Stimulated activated memory B cell treated with anti-CD40 and anti-IgM and Interleukin-4, amounts not matched to agents 10 μg/mL and 1 μg/mL and 100 μg/mL, for 72 hours (primary cell): Measurements from ENCODE around the gene TADA3.

ENCODE experiments used
- ATAC-seq: fragments of 150-1000 bp; cut with Tn5 transposase; 2 replicates; pipeline ENCODE4 v1.10.0; 2021
- H3K27ac Mint-ChIP-seq: one replicate; pipeline ENCODE4 v1.8.0; 2022; ENCODE audit warnings: mild to moderate bottlenecking, mixed read lengths
- H3K27me3 Mint-ChIP-seq: one replicate; pipeline ENCODE4 v1.8.0; 2022; ENCODE audit warnings: mixed read lengths
- H3K36me3 Mint-ChIP-seq: one replicate; pipeline ENCODE4 v1.8.0; 2022; ENCODE audit warnings: mixed read lengths
- H3K4me1 Mint-ChIP-seq: one replicate; pipeline ENCODE4 v1.8.0; 2022; ENCODE audit warnings: mixed read lengths
- H3K4me3 Mint-ChIP-seq: one replicate; pipeline ENCODE4 v1.8.0; 2022; ENCODE audit warnings: mild to moderate bottlenecking, moderate library complexity, mixed read lengths
- H3K9me3 Mint-ChIP-seq: one replicate; pipeline ENCODE4 v1.8.0; 2022; ENCODE audit warnings: mixed read lengths

The TADA3 gene

GRCh38 chr3:9743548-9743947, 48.7 kb downstream of the TADA3 start:
- Mint-ChIP-seq H3K4me1 (peaks cover 19% of the 10 kb centered on the region), H3K4me3 (no peak overlapping the region), H3K27me3 (no peaks in the 10 kb centered on the region), H3K36me3 (peaks cover 87% of the 10 kb centered on the region), H3K9me3 (no peaks in the 10 kb centered on the region), H3K27ac (no peak overlapping the region)
- no peak for ATAC-seq

GRCh38 chr3:9742560-9742959, 49.7 kb downstream of the TADA3 start:
- H3K27ac Mint-ChIP-seq = no peak overlapping the region
- H3K4me1 Mint-ChIP-seq = peaks cover 16% of the 10 kb centered on the region
- ATAC-seq = no peak
- H3K36me3 Mint-ChIP-seq = peaks cover 93% of the 10 kb centered on the region
- no peaks in the 10 kb centered on the region for H3K9me3 Mint-ChIP-seq
- H3K4me3 Mint-ChIP-seq = no peak overlapping the region
- H3K27me3 Mint-ChIP-seq = no peaks in the 10 kb centered on the region

GRCh38 chr3:9739181-9739580, 53.1 kb downstream of the TADA3 start:
- Mint-ChIP-seq H3K4me3 (no peak overlapping the region), H3K27ac (no peak overlapping the region), H3K4me1 (peaks cover 17% of the 10 kb centered on the region), H3K9me3 (no peaks in the 10 kb centered on the region), H3K36me3 (peaks cover 70% of the 10 kb centered on the region), H3K27me3 (no peaks in the 10 kb centered on the region)
- no peak for ATAC-seq

GRCh38 chr3:9736831-9737230, 55.4 kb downstream of the TADA3 start:
- Mint-ChIP-seq H3K4me3 (no peak overlapping the region), H3K9me3 (no peaks in the 10 kb centered on the region), H3K4me1 (peaks cover 38% of the 10 kb centered on the region), H3K27ac (no peak overlapping the region), H3K36me3 (peaks cover 58% of the 10 kb centered on the region), H3K27me3 (no peaks in the 10 kb centered on the region)
- no peak for ATAC-seq

GRCh38 chr3:9732740-9733115, 59.5 kb downstream of the TADA3 start:
- Mint-ChIP-seq H3K4me3 (peak overlapping the region; percentile 86), H3K4me1 (peaks cover 46% of the 10 kb centered on the region), H3K27ac (peak overlapping the region; percentile 92)

GRCh38 chr3:9732080-9732739, 60.1 kb downstream of the TADA3 start:
- ATAC-seq = peak; percentile 1

More at GRCh38 chr3:9732740-9733115, 59.5 kb downstream of the TADA3 start:
- H3K27me3 Mint-ChIP-seq = no peaks in the 10 kb centered on the region
- no peaks in the 10 kb centered on the region for H3K9me3 Mint-ChIP-seq
- H3K36me3 Mint-ChIP-seq = peaks cover 21% of the 10 kb centered on the region
- ATAC-seq = no peak

GRCh38 chr3:9731206-9732079, 60.8 kb downstream of the TADA3 start, which contains the start of gene BRPF1:
TSS of gene BRPF1 (plus strand) at chr3:9731735. CDS start at chr3:9734141, 2,406 bp downstream.
- no peaks in the 10 kb centered on the region for H3K9me3 Mint-ChIP-seq
- peaks cover 15% of the 10 kb centered on the region for H3K36me3 Mint-ChIP-seq
- H3K4me1 Mint-ChIP-seq = peaks cover 56% of the 10 kb centered on the region
- peak; percentile 99 for ATAC-seq
- peak within 1 kb of the TSS; percentile 86 for H3K4me3 Mint-ChIP-seq
- H3K27me3 Mint-ChIP-seq = no peaks in the 10 kb centered on the region
- peak within 1 kb of the TSS; percentile 92 for H3K27ac Mint-ChIP-seq

More at GRCh38 chr3:9732080-9732739, 60.1 kb downstream of the TADA3 start:
- H3K4me1 Mint-ChIP-seq = peaks cover 51% of the 10 kb centered on the region
- no peaks in the 10 kb centered on the region for H3K9me3 Mint-ChIP-seq
- H3K27me3 Mint-ChIP-seq = no peaks in the 10 kb centered on the region
- H3K27ac Mint-ChIP-seq = peak overlapping the region; percentile 92
- peaks cover 21% of the 10 kb centered on the region for H3K36me3 Mint-ChIP-seq
- peak overlapping the region; percentile 86 for H3K4me3 Mint-ChIP-seq

- Mint-ChIP-seq H3K9me3 (no peaks in the 10 kb centered on the region), H3K4me1 (peaks cover 51% of the 10 kb centered on the region), H3K27me3 (no peaks in the 10 kb centered on the region), H3K27ac (peak overlapping the region; percentile 92), H3K36me3 (peaks cover 10% of the 10 kb centered on the region), H3K4me3 (peak overlapping the region; percentile 86)
- peak; percentile 71 for ATAC-seq
Measured at GRCh38 chr3:9730657-9731205, 61.5 kb downstream of the TADA3 start.
